HG02623 (cell line): ENCODE results near the gene DOCK11.

Experiments used
- ATAC-seq: cut with Tn5 transposase; IDR thresholded peaks from one replicate; pipeline ENCODE4 v1.9.1; 2021; ENCODE audit warnings: moderate library complexity; ENCODE audit not compliant: unreplicated experiment

The DOCK11 gene

GRCh38 chrX:118626346-118626745 is 130.7 kb downstream of the DOCK11 start:
- ATAC-seq = no peak

- ATAC-seq = no peak
Observed at GRCh38 chrX:118627084-118627758, 131.6 kb downstream of the DOCK11 start.

GRCh38 chrX:118630848-118631247 is 135.2 kb downstream of the DOCK11 start:
- ATAC-seq = no peak

GRCh38 chrX:118631586-118631985 is 136.0 kb downstream of the DOCK11 start:
- ATAC-seq = no peak

- no peak for ATAC-seq
Observed at GRCh38 chrX:118632862-118633261, 137.2 kb downstream of the DOCK11 start.

- no peak for ATAC-seq
Observed at GRCh38 chrX:118633530-118633929, 137.9 kb downstream of the DOCK11 start.

- no peak for ATAC-seq
Observed at GRCh38 chrX:118634336-118634735, 138.7 kb downstream of the DOCK11 start.

- ATAC-seq = no peak
Observed at GRCh38 chrX:118637997-118638396, 142.4 kb downstream of the DOCK11 start.

GRCh38 chrX:118644378-118644777 is 148.8 kb downstream of the DOCK11 start:
- no peak for ATAC-seq

- ATAC-seq = no peak
Observed at GRCh38 chrX:118652717-118653116, 157.1 kb downstream of the DOCK11 start.

- no peak for ATAC-seq
Observed at GRCh38 chrX:118654331-118654730, 158.7 kb downstream of the DOCK11 start.

GRCh38 chrX:118655561-118656246 is 160.1 kb downstream of the DOCK11 start:
- no peak for ATAC-seq

GRCh38 chrX:118657413-118657812 is 161.8 kb downstream of the DOCK11 start:
- no peak for ATAC-seq

GRCh38 chrX:118660085-118660484 is 164.5 kb downstream of the DOCK11 start:
- ATAC-seq = no peak

GRCh38 chrX:118665204-118665603 is 169.6 kb downstream of the DOCK11 start:
- ATAC-seq = no peak

GRCh38 chrX:118666521-118666920 is 170.9 kb downstream of the DOCK11 start:
- ATAC-seq = no peak

- ATAC-seq = no peak
Observed at GRCh38 chrX:118669435-118669834, 173.8 kb downstream of the DOCK11 start.

GRCh38 chrX:118675326-118675965 is 179.8 kb downstream of the DOCK11 start:
- ATAC-seq = no peak

- no peak for ATAC-seq
Observed at GRCh38 chrX:118675966-118676349, 180.3 kb downstream of the DOCK11 start.

GRCh38 chrX:118677318-118677717 is 181.7 kb downstream of the DOCK11 start:
- no peak for ATAC-seq

GRCh38 chrX:118679290-118679689 is 183.7 kb downstream of the DOCK11 start:
- no peak for ATAC-seq
